ENCODE results near the gene TBC1D14. TPM values are rescaled to one million over a fixed set of nuclear protein-coding genes. Genes with fewer than 3 reads are reported as not detected.

Gene TBC1D14
- total RNA-seq, 1 experiment from 2014 or later: 36.3 TPM

DNA sequence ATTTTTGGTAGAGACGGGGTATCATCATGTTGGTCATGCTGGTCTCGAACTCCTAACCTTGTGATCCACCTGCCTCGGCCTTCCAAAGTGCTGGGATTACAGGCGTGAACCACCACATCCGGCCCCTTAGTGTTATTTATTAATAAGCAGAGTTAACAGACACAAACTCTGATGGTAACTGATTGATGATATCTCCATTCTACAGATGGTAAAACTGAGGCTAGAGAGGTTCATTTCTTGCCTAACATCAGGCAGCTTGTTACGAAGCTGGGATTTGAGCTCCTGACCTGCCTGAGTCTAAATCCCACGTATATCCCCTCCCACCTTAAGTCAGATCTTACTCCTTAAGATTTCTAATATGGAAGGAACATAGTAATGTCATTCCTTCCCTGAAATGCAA is 36.9 kb downstream of the TBC1D14 start:
- intact Hi-C loops (cut with micrococcal nuclease; ENCODE audit: unreplicated experiment) (no loop called here), in situ Hi-C loops (cut with HindIII; ENCODE audit: low pct_unique_long_range_greater_than_20kb, low sequenced_read_pairs) (no loop called here)
- TF ChIP-seq TCF7L2 (IDR thresholded peaks at IDR 0.05; ENCODE audit: low read depth, low read length) (no peak), SIN3A (IDR thresholded peaks at IDR 0.05; ENCODE audit: borderline replicate concordance, insufficient read depth, low read depth, low read length) (no peak), POLR2AphosphoS5 (IDR thresholded peaks at IDR 0.05; ENCODE audit: low read depth, low read length) (no peak)
- TF ChIP-seq, protein P1, sequence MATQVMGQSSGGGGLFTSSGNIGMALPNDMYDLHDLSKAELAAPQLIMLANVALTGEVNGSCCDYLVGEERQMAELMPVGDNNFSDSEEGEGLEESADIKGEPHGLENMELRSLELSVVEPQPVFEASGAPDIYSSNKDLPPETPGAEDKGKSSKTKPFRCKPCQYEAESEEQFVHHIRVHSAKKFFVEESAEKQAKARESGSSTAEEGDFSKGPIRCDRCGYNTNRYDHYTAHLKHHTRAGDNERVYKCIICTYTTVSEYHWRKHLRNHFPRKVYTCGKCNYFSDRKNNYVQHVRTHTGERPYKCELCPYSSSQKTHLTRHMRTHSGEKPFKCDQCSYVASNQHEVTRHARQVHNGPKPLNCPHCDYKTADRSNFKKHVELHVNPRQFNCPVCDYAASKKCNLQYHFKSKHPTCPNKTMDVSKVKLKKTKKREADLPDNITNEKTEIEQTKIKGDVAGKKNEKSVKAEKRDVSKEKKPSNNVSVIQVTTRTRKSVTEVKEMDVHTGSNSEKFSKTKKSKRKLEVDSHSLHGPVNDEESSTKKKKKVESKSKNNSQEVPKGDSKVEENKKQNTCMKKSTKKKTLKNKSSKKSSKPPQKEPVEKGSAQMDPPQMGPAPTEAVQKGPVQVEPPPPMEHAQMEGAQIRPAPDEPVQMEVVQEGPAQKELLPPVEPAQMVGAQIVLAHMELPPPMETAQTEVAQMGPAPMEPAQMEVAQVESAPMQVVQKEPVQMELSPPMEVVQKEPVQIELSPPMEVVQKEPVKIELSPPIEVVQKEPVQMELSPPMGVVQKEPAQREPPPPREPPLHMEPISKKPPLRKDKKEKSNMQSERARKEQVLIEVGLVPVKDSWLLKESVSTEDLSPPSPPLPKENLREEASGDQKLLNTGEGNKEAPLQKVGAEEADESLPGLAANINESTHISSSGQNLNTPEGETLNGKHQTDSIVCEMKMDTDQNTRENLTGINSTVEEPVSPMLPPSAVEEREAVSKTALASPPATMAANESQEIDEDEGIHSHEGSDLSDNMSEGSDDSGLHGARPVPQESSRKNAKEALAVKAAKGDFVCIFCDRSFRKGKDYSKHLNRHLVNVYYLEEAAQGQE (IDR thresholded peaks at IDR 0.05; ENCODE audit: insufficient read depth in 1 of 2, low read depth in 2 of 2, low read length in 1 of 2): no peak
- TF ChIP-seq, protein P2, sequence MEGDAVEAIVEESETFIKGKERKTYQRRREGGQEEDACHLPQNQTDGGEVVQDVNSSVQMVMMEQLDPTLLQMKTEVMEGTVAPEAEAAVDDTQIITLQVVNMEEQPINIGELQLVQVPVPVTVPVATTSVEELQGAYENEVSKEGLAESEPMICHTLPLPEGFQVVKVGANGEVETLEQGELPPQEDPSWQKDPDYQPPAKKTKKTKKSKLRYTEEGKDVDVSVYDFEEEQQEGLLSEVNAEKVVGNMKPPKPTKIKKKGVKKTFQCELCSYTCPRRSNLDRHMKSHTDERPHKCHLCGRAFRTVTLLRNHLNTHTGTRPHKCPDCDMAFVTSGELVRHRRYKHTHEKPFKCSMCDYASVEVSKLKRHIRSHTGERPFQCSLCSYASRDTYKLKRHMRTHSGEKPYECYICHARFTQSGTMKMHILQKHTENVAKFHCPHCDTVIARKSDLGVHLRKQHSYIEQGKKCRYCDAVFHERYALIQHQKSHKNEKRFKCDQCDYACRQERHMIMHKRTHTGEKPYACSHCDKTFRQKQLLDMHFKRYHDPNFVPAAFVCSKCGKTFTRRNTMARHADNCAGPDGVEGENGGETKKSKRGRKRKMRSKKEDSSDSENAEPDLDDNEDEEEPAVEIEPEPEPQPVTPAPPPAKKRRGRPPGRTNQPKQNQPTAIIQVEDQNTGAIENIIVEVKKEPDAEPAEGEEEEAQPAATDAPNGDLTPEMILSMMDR (IDR thresholded peaks at IDR 0.05): no peak
- CTCF ChIA-PET: no interaction called here
- no peaks in the 10 kb centered on the region for H3K36me3 ChIP-seq (ENCODE audit: control insufficient read depth, insufficient read depth, low read length)
- DNase-seq (ENCODE audit: low read depth, low spot score) (no peak), ATAC-seq (no peak)
- no TSS peak for BruUV-seq (replicated peaks)
- POLR2A ChIA-PET: no interaction called here
- no peaks in the 10 kb centered on the region for H3K27me3 ChIP-seq (ENCODE audit: control insufficient read depth, insufficient read depth, low read length)
- no peak overlapping the region for H3K27ac ChIP-seq (ENCODE audit: low read length)
- H3K4me3 ChIP-seq (ENCODE audit: low read depth in 2 of 2, low read length in 2 of 2): no peak overlapping the region
- H3K9me3 ChIP-seq (ENCODE audit: control insufficient read depth, insufficient read depth, low read depth, low read length): no peaks in the 10 kb centered on the region
- H3K4me1 ChIP-seq (ENCODE audit: control insufficient read depth, insufficient read depth, low read length): peaks cover 31% of the 10 kb centered on the region

DNA sequence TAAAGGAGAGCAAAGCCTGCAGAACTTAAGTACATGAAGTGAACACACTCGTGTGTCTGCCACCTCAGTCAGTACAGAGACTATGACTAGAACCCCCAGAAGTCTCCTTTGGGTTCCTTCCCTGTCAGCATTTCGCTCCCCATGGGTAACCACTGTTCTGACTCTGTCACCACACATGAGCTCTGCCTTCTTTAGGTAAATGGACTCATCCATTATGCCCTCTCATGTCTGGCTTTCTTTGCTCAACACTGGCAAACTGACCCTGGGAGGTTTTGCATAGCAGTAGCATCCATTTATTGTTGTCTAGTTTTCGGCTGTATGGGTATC is 38.5 kb downstream of the TBC1D14 start:
- Histone ChIP-seq H3K27ac (ENCODE audit: low read length) (no peak overlapping the region), H3K4me3 (ENCODE audit: low read depth in 2 of 2, low read length in 2 of 2) (no peak overlapping the region), H3K36me3 (ENCODE audit: control insufficient read depth, insufficient read depth, low read length) (no peaks in the 10 kb centered on the region), H3K9me3 (ENCODE audit: control insufficient read depth, insufficient read depth, low read depth, low read length) (no peaks in the 10 kb centered on the region), H3K27me3 (ENCODE audit: control insufficient read depth, insufficient read depth, low read length) (no peaks in the 10 kb centered on the region), H3K4me1 (ENCODE audit: control insufficient read depth, insufficient read depth, low read length) (peaks cover 17% of the 10 kb centered on the region)
- TF ChIP-seq TCF7L2 (IDR thresholded peaks at IDR 0.05; ENCODE audit: low read depth, low read length) (no peak), POLR2AphosphoS5 (IDR thresholded peaks at IDR 0.05; ENCODE audit: low read depth, low read length) (no peak), SIN3A (IDR thresholded peaks at IDR 0.05; ENCODE audit: borderline replicate concordance, insufficient read depth, low read depth, low read length) (no peak)
- TF ChIP-seq, protein P2 (IDR thresholded peaks at IDR 0.05): no peak
- TF ChIP-seq, protein P1 (IDR thresholded peaks at IDR 0.05; ENCODE audit: insufficient read depth in 1 of 2, low read depth in 2 of 2, low read length in 1 of 2): no peak
- ATAC-seq: no peak
- in situ Hi-C loops (cut with HindIII; ENCODE audit: low pct_unique_long_range_greater_than_20kb, low sequenced_read_pairs): no loop called here
- intact Hi-C loops (cut with micrococcal nuclease; ENCODE audit: unreplicated experiment): no loop called here
- ChIA-PET CTCF (no interaction called here), POLR2A (no interaction called here)
- DNase-seq (ENCODE audit: low read depth, low spot score): no peak
- BruUV-seq (replicated peaks): no TSS peak
